ENCODE data around the gene NHLRC2. TPM values are rescaled to one million over a fixed set of nuclear protein-coding genes. Genes with fewer than 3 reads are reported as not detected.

NHLRC2 gene
- total RNA-seq, 8 experiments from 2014 or later = 6.9 to 22.9 (median 14.9) TPM

DNA sequence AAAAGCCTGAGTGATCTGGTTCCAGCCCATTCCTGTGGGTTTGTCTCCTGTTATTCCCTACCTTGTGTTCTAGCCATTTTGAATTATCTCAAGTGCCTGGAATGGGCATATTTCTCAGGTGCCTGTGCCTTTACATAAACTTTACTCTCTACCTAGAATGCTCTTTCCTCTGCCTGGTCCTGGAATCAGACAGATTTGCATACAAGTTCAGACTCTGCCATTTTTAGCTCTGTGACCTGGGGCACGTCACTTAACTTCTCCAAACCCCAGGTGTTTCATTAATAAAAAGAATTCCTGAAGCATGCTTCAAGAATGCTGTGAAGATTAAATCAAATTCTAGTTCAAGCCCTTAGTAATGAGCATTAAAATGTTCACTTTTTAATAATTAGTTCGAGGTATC, 8.4 kb upstream of the NHLRC2 start:
- no peak for ATAC-seq (replicated peaks in 6 of 8)
- in situ Hi-C loops (cut with MboI; ENCODE audit: low pct_unique_long_range_greater_than_20kb in 2 of 9, low sequenced_read_pairs in 9 of 9, unreplicated experiment in 9 of 9) = no loop called here
- peaks cover 3 to 27% of the 10 kb centered on the region in 2 donors for H3K4me1 ChIP-seq (replicated peaks in 1 of 2)
- WGBS, 10 experiments = 93 to 100% (median 100%) methylated on average over 1 to 2 of the region's 2 CpGs; no CpG with 5 or more reads in 2 of the 10 experiments
- H3K27ac ChIP-seq = no peak overlapping the region
- no peak overlapping the region for H3K4me3 ChIP-seq

DNA sequence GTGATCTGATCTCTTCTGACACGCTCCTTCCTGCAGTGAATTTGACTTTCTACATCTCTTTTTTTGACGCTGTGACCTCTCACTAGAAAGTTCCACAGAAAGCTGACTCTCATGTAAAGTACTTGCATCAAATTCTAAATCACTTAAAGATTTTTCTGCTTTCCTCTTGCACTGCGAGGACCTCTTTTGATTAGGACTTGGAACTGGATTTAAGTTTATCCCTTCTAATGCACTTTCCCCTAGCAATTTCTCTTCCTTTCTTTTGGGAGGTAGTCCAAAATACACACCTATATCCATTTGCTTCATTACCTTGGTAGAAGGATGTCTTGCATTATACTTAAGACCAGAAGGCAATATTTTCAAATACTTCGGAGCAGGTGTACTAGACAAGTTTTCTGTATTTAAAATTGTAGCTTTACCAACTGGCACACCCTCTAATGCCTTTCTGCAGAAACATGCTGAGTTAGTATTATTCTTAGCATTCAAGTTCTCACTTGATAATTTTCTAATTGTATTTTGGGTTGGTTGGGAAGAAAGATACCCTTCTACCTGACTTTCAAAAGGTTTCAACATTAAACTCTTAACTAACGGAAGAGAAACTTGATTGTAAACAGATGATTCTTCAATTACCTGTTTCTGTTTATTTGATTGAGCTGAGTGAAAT, 5.2 kb upstream of the NHLRC2 start:
- 77 to 100% (median 92%) methylated on average over 2 to 5 of the region's 5 CpGs for WGBS, 10 experiments
- in situ Hi-C loops (cut with MboI; ENCODE audit: low pct_unique_long_range_greater_than_20kb in 2 of 9, low sequenced_read_pairs in 9 of 9, unreplicated experiment in 9 of 9) = no loop called here
- ATAC-seq (replicated peaks in 6 of 8) = no peak
- no peak overlapping the region for H3K27ac ChIP-seq
- no peak overlapping the region for H3K4me3 ChIP-seq
- H3K4me1 ChIP-seq (replicated peaks in 1 of 2) = peaks cover 19 to 48% of the 10 kb centered on the region in 2 donors

DNA sequence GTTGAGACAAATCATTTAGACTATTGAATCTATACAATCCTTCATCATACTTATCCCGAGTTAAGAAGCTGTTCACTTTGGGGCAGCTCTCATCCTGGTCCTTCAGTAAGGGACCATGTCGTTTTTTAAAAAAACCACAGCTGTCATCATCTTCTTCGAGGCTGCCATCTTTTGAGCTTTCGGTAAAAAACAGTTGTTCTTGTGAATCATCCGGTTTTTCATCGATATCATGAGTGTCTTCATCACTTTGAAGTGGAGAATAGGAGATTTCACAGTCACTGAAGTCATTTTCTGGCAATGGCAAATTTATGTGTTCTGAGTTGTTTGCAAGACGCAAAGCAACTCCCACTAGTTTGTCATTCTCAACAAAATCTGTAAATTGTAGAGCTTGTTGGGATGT, 4.5 kb upstream of the NHLRC2 start:
- in situ Hi-C loops (cut with MboI; ENCODE audit: low pct_unique_long_range_greater_than_20kb in 2 of 9, low sequenced_read_pairs in 9 of 9, unreplicated experiment in 9 of 9) = no loop called here
- H3K4me3 ChIP-seq = no peak overlapping the region
- no peak for ATAC-seq (replicated peaks in 6 of 8)
- no peak overlapping the region for H3K27ac ChIP-seq
- WGBS, 10 experiments = 67 to 100% (median 92%) methylated on average over 1 to 7 of the region's 7 CpGs; no CpG with 5 or more reads in 1 of the 10 experiments
- peaks cover 19 to 48% of the 10 kb centered on the region in 2 donors for H3K4me1 ChIP-seq (replicated peaks in 1 of 2)

GRCh38 chr10:113853578-113854012, 866 bp upstream of the NHLRC2 start:
- in situ Hi-C loops (cut with MboI; ENCODE audit: low pct_unique_long_range_greater_than_20kb in 2 of 9, low sequenced_read_pairs in 9 of 9, unreplicated experiment in 9 of 9) = no loop called here
- 30 to 87% (median 59%) methylated on average over 2 to 10 of the region's 10 CpGs; no CpG with 5 or more reads in 2 of the 10 experiments for WGBS, 10 experiments
- ATAC-seq (replicated peaks in 6 of 8) = no peak
- peak overlapping the region; percentile 95 to 97 for H3K27ac ChIP-seq
- H3K4me3 ChIP-seq = peak overlapping the region; percentile 72 to 100 (median 89)
- H3K4me1 ChIP-seq (replicated peaks in 1 of 2) = peaks cover 19 to 70% of the 10 kb centered on the region in 2 donors

GRCh38 chr10:113854761-113855588, 514 bp downstream of the NHLRC2 start:
- ATAC-seq (replicated peaks in 6 of 8) = peak; percentile 71 to 82 (median 75)
- in situ Hi-C loops (cut with MboI; ENCODE audit: low pct_unique_long_range_greater_than_20kb in 2 of 9, low sequenced_read_pairs in 9 of 9, unreplicated experiment in 9 of 9) = no loop called here
- H3K4me3 ChIP-seq = peak overlapping the region; percentile 72 to 100 (median 89)
- H3K27ac ChIP-seq = peak overlapping the region; percentile 95 to 97
- peaks cover 19 to 57% of the 10 kb centered on the region in 2 donors for H3K4me1 ChIP-seq (replicated peaks in 1 of 2)
- WGBS, 10 experiments = 0 to 5% (median 0%) methylated on average over 3 to 22 of the region's 62 CpGs; no CpG with 5 or more reads in 1 of the 10 experiments

DNA sequence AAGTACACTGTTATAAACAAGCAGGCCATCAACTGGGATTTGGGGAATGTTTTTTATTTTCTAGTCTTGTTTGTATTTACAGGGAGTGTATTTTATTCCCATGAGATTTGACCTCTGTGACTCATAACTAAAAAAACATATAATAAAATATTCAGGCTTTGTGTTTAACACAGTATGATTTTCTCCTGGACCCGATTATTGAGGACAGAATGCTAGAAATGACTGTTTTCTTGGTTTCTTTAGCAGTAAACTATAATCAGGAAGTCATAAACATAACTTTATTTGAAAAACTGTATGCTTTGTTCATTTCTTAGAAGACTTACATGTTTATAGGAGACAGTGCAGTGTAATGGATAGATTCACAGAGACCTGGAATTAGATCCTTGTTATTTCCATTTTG, 2.1 kb downstream of the NHLRC2 start:
- peak overlapping the region in 4 of 5 donors; percentile 89 to 100 (median 91) for H3K4me3 ChIP-seq
- WGBS, 10 experiments = 0 to 82% (median 33%) methylated on average over 1 of the region's 1 CpG; no CpG with 5 or more reads in 2 of the 10 experiments
- in situ Hi-C loops (cut with MboI; ENCODE audit: low pct_unique_long_range_greater_than_20kb in 2 of 9, low sequenced_read_pairs in 9 of 9, unreplicated experiment in 9 of 9) = no loop called here
- no peak for ATAC-seq (replicated peaks in 6 of 8)
- H3K27ac ChIP-seq = no peak overlapping the region
- H3K4me1 ChIP-seq (replicated peaks in 1 of 2) = peaks cover 14 to 42% of the 10 kb centered on the region in 2 donors

GRCh38 chr10:113857210-113857609, 2.7 kb downstream of the NHLRC2 start:
- no peak for ATAC-seq (replicated peaks in 6 of 8)
- H3K4me1 ChIP-seq (replicated peaks in 1 of 2) = peaks cover 8 to 37% of the 10 kb centered on the region in 2 donors
- H3K4me3 ChIP-seq = peak overlapping the region in 2 of 5 donors; percentile 89 to 93
- no peak overlapping the region for H3K27ac ChIP-seq
- in situ Hi-C loops (cut with MboI; ENCODE audit: low pct_unique_long_range_greater_than_20kb in 2 of 9, low sequenced_read_pairs in 9 of 9, unreplicated experiment in 9 of 9) = no loop called here

DNA sequence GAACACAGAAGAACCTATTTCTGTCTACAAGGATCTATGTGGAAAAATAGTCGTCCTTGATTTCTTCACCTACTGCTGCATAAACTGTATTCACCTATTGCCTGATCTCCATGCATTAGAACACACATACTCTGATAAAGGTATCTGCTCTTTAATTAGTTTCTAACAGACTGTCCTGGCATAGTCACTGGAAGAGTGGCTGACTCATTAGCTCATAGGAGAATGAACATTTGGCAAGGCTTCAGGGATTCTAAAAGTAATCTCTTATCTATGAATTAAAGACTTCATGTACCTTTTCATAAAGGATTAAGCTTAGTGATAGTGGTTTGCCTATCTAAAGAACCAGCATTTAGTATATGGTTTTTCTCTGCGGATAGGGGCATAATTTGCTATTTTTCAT, 4.1 kb downstream of the NHLRC2 start:
- in situ Hi-C loops (cut with MboI; ENCODE audit: low pct_unique_long_range_greater_than_20kb in 2 of 9, low sequenced_read_pairs in 9 of 9, unreplicated experiment in 9 of 9) = no loop called here
- no peak for ATAC-seq (replicated peaks in 6 of 8)
- WGBS, 10 experiments = 67 to 100% (median 98%) methylated on average over 1 to 2 of the region's 2 CpGs
- Histone ChIP-seq H3K27ac (no peak overlapping the region), H3K4me3 (no peak overlapping the region), H3K4me1 (replicated peaks in 1 of 2) (peaks cover 0 to 24% of the 10 kb centered on the region in 2 donors)

DNA sequence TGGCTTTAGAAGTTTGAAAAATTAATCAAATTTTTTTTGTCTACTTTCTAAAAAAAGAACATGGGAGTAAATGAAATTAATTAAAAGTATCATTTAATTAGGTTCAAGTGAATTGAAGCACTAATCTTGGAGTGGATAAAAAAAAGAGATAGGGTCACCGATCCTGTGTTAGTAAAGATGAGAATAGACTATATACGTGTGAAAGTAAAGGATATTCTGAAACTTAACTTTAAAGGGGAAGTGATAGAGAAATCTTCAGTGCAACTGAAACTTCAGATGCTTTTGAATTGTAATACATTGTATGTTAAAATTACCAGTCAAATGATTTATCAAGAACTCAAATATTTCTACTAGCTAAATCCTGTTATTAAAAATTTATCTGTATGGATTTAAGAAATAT, 4.8 kb downstream of the NHLRC2 start:
- no peak overlapping the region for H3K27ac ChIP-seq
- in situ Hi-C loops (cut with MboI; ENCODE audit: low pct_unique_long_range_greater_than_20kb in 2 of 9, low sequenced_read_pairs in 9 of 9, unreplicated experiment in 9 of 9) = no loop called here
- 83 to 100% (median 96%) methylated on average over 2 of the region's 2 CpGs; no CpG with 5 or more reads in 1 of the 10 experiments for WGBS, 10 experiments
- no peak overlapping the region for H3K4me3 ChIP-seq
- H3K4me1 ChIP-seq (replicated peaks in 1 of 2) = peaks cover 0 to 23% of the 10 kb centered on the region in 2 donors
- ATAC-seq (replicated peaks in 6 of 8) = no peak

DNA sequence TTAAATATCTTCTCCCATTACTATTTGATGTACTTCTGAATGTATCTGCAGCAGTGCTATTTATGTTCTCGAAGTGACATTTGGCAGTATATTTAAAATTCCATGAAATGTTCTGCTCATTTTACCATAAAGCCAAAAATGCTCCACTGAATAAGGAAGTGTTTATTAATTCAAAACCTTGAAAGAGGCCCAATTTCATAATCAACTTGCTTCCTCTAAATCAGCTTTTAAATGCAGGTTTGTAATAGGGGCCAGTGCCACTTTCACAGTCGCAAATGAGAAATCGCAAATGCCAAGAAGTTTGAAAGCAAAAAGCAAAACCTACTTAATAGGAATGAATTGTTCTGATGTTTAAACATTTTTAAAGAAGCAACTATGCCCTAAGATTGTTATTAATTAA, 11.4 kb downstream of the NHLRC2 start:
- H3K27ac ChIP-seq = no peak overlapping the region
- in situ Hi-C loops (cut with MboI; ENCODE audit: low pct_unique_long_range_greater_than_20kb in 2 of 9, low sequenced_read_pairs in 9 of 9, unreplicated experiment in 9 of 9) = no loop called here
- 71 to 100% (median 98%) methylated on average over 1 to 3 of the region's 3 CpGs; no CpG with 5 or more reads in 2 of the 10 experiments for WGBS, 10 experiments
- H3K4me1 ChIP-seq (replicated peaks in 1 of 2) = no peaks in the 10 kb centered on the region
- H3K4me3 ChIP-seq = no peak overlapping the region
- no peak for ATAC-seq (replicated peaks in 6 of 8)

- ATAC-seq (replicated peaks in 6 of 8) = no peak
- no peak overlapping the region for H3K4me3 ChIP-seq
- no peaks in the 10 kb centered on the region for H3K4me1 ChIP-seq (replicated peaks in 1 of 2)
- in situ Hi-C loops (cut with MboI; ENCODE audit: low pct_unique_long_range_greater_than_20kb in 2 of 9, low sequenced_read_pairs in 9 of 9, unreplicated experiment in 9 of 9) = no loop called here
- no peak overlapping the region for H3K27ac ChIP-seq
- WGBS, 10 experiments = 74 to 100% (median 96%) methylated on average over 1 to 5 of the region's 5 CpGs; no CpG with 5 or more reads in 2 of the 10 experiments
Observed at GRCh38 chr10:113866551-113867394, 12.3 kb downstream of the NHLRC2 start.

DNA sequence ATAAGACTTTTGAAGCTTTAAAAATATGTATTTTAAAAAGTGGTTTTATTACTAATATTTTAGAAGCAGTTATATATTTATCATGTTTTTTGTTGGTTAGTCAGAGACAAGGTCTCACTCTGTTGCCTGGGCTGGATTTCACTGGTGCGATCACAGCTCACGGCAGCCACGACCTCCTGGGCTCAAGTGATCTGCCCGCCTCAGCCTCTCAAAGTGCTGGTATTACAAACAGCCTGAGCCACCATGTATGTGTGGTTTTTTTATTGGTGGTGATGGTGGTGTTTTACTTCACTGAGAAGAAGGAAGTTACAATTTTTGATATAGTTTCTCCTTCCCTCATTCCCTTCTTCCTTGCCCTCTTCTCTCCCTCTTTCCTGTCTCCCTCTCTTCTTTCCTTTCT, 13.4 kb downstream of the NHLRC2 start:
- Histone ChIP-seq H3K4me3 (no peak overlapping the region), H3K4me1 (replicated peaks in 1 of 2) (no peaks in the 10 kb centered on the region), H3K27ac (no peak overlapping the region)
- in situ Hi-C loops (cut with MboI; ENCODE audit: low pct_unique_long_range_greater_than_20kb in 2 of 9, low sequenced_read_pairs in 9 of 9, unreplicated experiment in 9 of 9) = no loop called here
- no peak for ATAC-seq (replicated peaks in 6 of 8)
- WGBS, 10 experiments = 83 to 100% (median 100%) methylated on average over 1 to 4 of the region's 4 CpGs; no CpG with 5 or more reads in 2 of the 10 experiments
